ENCODE measurements around the gene GCHFR.

- TF ChIP-seq CTCF (conservative IDR thresholded peaks at IDR 0.05; ENCODE audit: low read depth, low read length): no peak
- no peak for TF ChIP-seq EZH2 (IDR thresholded peaks at IDR 0.05; ENCODE audit: borderline replicate concordance, low read depth, low read length, poor library complexity, severe bottlenecking)
Observed at GRCh38 chr15:40749151-40749630, 14.7 kb upstream of the GCHFR start.
